Gastrocnemius medialis (tissue), 4 donors: ENCODE measurements around the gene RBM23. TPM values are rescaled to one million over a fixed set of nuclear protein-coding genes. Genes with fewer than 3 reads are reported as not detected.

Experiments
- ATAC-seq, 2 donors: fragments of 150-250 bp; one replicate each; pipeline ENCODE4 v1.9.1; 2016
- DNase-seq, 2 donors: peaks; one replicate each; pipeline ENCODE4 v3.0.0-alpha.2; 2019
- H3K27ac ChIP-seq, 4 donors: fragments of 200-600 bp; sonication (generic); 1 replicate in 1 of 4; 2 replicates in 3 of 4; pipeline ENCODE4 v1.5.1; 2016 to 2018; ENCODE audit warnings: mild to moderate bottlenecking in 2 of 4, moderate library complexity in 1 of 4
- H3K27me3 ChIP-seq, 3 donors: fragments of 200-600 bp; sonication (generic) in 2 of 3; 1 replicate in 1 of 3; 2 replicates in 2 of 3; pipeline versions ENCODE4 v1.5.1 to v1.6.0; 2016 to 2019; ENCODE audit warnings: mild to moderate bottlenecking in 1 of 3, moderate library complexity in 1 of 3
- H3K36me3 ChIP-seq, 2 donors: fragments of 200-600 bp; sonication (generic) in 1 of 2; one replicate each; pipeline ENCODE4 v1.5.1; 2017 to 2018
- H3K4me1 ChIP-seq, 2 donors: fragments of 200-600 bp; sonication (generic) in 1 of 2; one replicate each; pipeline ENCODE4 v1.5.1; 2016 to 2017; ENCODE audit warnings: mild to moderate bottlenecking in 2 of 2
- H3K4me3 ChIP-seq, 4 donors: fragments of 200-600 bp; sonication (generic) in 3 of 4; 1 replicate in 1 of 4; 2 replicates in 3 of 4; pipeline ENCODE4 v1.5.1; 2016 to 2019; ENCODE audit warnings: mild to moderate bottlenecking in 2 of 4
- H3K9me3 ChIP-seq, 3 donors: fragments of 200-600 bp; sonication (generic) in 2 of 3; 1 replicate in 1 of 3; 2 replicates in 2 of 3; pipeline ENCODE4 v1.5.1; 2016 to 2019
- POLR2A ChIP-seq, 2 donors: fragments of 450-650 bp; IDR thresholded peaks; one replicate each; pipeline ENCODE4 v1.6.1; 2017; ENCODE audit warnings: antibody characterized with exemption in 2 of 2, mild to moderate bottlenecking in 2 of 2, moderate library complexity in 2 of 2
- in situ Hi-C, 4 donors: fragments of 200-750 bp; cut with MboI; loops; one replicate each; pipeline versions ENCODE4 v1.15.0 to v1.8.0; 2017; ENCODE audit warnings: low sequenced_read_pairs in 4 of 4
- intact Hi-C: fragments of 100-400 bp; cut with DNase I; formaldehyde crosslinking; loops from one replicate; pipeline ENCODE4 v1.15.1; 2023; ENCODE audit warnings: low total_unique reads
- total RNA-seq, 4 donors: library from RNA; depleted of rRNA; stranded (reverse); fragments of >200 nt; gene quantifications; one replicate each; pipeline versions ENCODE4 v1.1.0 to v1.2.3, GENCODE V29; 2016
- TF ChIP-seq, protein P1 (sequence below), 5 experiments: fragments of 450-650 bp in 3 of 5; fragments of 200-600 bp in 2 of 5; sonication (generic) in 2 of 5; IDR thresholded peaks in 4 of 5; conservative IDR thresholded peaks in 1 of 5; 1 replicate in 4 of 5; 2 replicates in 1 of 5; pipeline ENCODE4 v1.5.1; 2016 to 2019; ENCODE audit warnings: antibody characterized with exemption in 5 of 5, mild to moderate bottlenecking in 3 of 5, moderate library complexity in 3 of 5

The RBM23 gene
- total RNA-seq, 4 donors from 2014 or later: 37.7 to 83.3 (median 62.1) TPM

DNA sequence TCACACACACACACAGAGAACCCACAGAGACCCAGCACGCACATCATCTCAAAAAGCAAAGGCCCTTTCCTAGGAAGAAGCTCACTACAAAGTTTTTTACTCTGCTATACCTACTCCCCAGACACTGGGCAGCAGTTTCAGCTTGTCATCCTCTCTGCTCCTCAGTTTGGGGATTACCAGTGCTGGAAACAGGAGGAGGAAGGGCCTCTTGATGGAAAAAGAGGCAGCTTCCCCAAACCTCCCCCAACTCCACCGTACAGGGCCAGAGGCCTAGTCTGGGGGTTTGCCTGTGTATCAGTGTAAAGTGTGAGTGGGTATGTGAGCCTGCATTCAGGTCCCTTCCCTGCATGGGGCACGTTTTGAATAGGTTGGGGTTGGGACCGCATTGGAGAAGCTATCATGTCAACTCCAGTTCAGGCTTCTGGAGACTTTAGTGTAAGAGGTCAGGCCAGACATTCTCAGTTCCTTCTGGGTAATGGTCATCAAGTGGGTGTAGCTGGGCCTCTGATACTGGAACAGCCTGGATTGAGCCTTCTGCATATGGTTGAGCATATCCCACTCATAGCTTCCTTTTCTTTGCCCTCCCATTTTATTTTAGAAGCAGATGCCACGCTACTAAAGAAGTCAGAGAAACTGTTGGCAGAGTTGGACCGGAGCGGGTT, 34.7 kb downstream of the RBM23 start:
- TF ChIP-seq POLR2A (IDR thresholded peaks at IDR 0.05): no peak
- TF ChIP-seq, protein P1, sequence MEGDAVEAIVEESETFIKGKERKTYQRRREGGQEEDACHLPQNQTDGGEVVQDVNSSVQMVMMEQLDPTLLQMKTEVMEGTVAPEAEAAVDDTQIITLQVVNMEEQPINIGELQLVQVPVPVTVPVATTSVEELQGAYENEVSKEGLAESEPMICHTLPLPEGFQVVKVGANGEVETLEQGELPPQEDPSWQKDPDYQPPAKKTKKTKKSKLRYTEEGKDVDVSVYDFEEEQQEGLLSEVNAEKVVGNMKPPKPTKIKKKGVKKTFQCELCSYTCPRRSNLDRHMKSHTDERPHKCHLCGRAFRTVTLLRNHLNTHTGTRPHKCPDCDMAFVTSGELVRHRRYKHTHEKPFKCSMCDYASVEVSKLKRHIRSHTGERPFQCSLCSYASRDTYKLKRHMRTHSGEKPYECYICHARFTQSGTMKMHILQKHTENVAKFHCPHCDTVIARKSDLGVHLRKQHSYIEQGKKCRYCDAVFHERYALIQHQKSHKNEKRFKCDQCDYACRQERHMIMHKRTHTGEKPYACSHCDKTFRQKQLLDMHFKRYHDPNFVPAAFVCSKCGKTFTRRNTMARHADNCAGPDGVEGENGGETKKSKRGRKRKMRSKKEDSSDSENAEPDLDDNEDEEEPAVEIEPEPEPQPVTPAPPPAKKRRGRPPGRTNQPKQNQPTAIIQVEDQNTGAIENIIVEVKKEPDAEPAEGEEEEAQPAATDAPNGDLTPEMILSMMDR (IDR thresholded peaks at IDR 0.05 in 4 of 5, conservative IDR thresholded peaks at IDR 0.05 in 1 of 5): no peak
- H3K4me3 ChIP-seq: no peak overlapping the region
- peaks cover 0 to 8% of the 10 kb centered on the region in 2 donors for H3K4me1 ChIP-seq
- intact Hi-C loops: no loop called here
- DNase-seq (no peak), ATAC-seq (no peak)
- H3K36me3 ChIP-seq: peaks cover 0 to under 1% of the 10 kb centered on the region in 2 donors
- in situ Hi-C loops: no loop called here
- H3K9me3 ChIP-seq: no peaks in the 10 kb centered on the region
- H3K27me3 ChIP-seq: peaks cover 9 to 34% (median 26%) of the 10 kb centered on the region in 3 donors
- H3K27ac ChIP-seq: no peak overlapping the region

DNA sequence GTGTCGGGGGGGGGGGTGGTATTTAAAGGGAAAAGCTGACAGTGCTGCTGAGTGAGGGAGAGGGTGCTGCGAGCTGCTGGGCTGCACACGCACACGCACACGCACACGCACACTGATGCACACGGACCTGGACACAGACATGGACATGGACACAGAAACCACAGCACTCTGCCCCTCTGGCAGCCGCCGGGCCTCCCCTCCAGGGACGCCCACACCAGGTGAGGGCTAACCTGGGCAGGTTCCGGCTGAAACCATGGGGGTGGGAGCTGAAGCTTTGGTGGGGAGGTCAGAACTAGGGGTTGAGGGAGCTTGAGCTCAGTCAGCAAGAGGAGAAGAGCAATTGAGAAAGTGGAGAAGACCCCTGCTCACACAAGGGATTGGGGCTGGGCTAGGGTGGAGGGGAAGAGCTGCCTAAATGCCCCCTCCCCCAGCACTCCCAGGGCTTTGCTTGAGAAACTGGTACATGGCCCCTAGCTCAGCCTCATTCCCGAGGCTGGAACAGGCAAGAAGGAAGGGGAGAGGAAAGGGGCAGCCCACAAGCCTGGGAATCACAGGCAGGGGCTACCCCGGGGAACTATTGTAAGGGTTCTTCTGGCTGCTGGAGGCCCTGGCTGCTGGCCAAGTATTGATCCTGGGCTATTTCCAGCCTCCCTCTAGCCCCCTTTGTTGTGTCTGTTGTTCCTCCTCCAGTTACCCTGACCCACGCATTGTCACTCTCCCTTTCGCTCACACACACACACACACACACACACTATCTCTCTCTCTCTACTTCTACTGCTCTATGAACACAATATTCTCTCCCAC, 35.6 kb downstream of the RBM23 start, which contains the start of gene REM2:
REM2 (plus strand) TSS at position 50 of the 804 bp plus-strand sequence; CDS start at position 116, 66 bp downstream.
- no peak for DNase-seq
- Histone ChIP-seq H3K4me3 (no peak within 1 kb of the TSS), H3K27ac (no peak within 1 kb of the TSS), H3K9me3 (no peaks in the 10 kb centered on the region), H3K36me3 (peaks cover 0 to 9% of the 10 kb centered on the region in 2 donors), H3K4me1 (peaks cover 0 to 8% of the 10 kb centered on the region in 2 donors), H3K27me3 (peaks cover 9 to 34% (median 26%) of the 10 kb centered on the region in 3 donors)
- ATAC-seq: no peak
- intact Hi-C loops: no loop called here
- TF ChIP-seq, protein P1 (IDR thresholded peaks at IDR 0.05 in 4 of 5, conservative IDR thresholded peaks at IDR 0.05 in 1 of 5): no peak
- no peak for TF ChIP-seq POLR2A (IDR thresholded peaks at IDR 0.05)
- in situ Hi-C loops: no loop called here

DNA sequence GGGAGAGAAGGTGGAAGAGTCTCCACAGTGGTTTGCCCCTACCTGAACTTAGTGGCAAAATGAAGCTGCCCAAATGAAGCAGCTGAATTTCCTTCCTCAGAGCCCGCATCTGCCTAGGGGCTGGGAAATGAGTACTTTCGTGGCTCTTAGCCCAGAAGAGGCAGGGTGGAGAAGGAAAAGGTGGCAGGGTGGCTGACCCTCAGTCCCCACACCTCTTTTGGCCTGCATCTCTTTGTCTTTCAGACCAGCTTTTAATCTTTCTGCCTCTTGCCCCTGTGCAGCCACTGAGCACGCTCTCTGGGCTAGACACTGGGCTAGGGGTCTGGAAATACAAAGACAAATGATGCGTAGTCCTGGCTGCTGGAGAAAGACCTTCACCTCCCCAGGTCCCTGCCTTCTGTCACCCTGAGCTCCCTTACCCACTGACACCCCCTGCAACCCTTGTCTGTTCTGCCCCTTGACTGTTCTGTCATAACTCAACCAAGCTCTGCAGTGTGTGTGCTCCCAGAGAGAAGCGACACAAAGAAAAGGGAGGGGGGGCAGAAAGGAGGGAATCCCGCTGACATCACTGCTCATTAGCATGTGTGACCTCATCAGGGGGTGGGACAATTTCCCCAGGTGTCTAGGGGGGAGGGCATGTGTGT, 36.3 kb downstream of the RBM23 start:
- Histone ChIP-seq H3K36me3 (peaks cover 0 to 16% of the 10 kb centered on the region in 2 donors), H3K9me3 (no peaks in the 10 kb centered on the region), H3K4me1 (peaks cover 0 to 8% of the 10 kb centered on the region in 2 donors), H3K27ac (no peak overlapping the region), H3K27me3 (peaks cover 9 to 27% (median 26%) of the 10 kb centered on the region in 3 donors), H3K4me3 (no peak overlapping the region)
- DNase-seq: no peak
- in situ Hi-C loops (no loop called here), intact Hi-C loops (no loop called here)
- no peak for TF ChIP-seq POLR2A (IDR thresholded peaks at IDR 0.05)
- TF ChIP-seq, protein P1 (IDR thresholded peaks at IDR 0.05 in 4 of 5, conservative IDR thresholded peaks at IDR 0.05 in 1 of 5): no peak
- no peak for ATAC-seq

DNA sequence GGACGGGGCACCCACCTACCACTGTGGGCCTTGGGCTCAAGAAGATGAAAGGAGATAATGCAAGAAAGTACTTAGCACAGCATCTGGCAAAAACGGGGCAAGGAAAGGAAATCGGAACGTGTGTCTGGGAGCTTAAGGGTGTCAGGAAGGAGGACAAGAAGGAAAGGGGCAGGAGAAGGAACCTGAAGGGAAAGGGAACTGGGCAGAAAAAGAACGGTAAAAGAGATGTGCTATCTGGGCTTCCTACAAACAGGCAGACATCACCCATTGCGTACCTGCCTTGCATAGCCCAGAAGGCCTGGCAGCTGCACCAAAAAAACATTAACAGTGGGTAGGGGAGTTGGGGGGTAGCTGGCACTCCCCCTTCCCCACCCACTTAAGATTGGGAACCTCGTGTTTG, 36.9 kb downstream of the RBM23 start:
- peaks cover 0 to 22% of the 10 kb centered on the region in 2 donors for H3K36me3 ChIP-seq
- TF ChIP-seq, protein P1 (IDR thresholded peaks at IDR 0.05 in 4 of 5, conservative IDR thresholded peaks at IDR 0.05 in 1 of 5): no peak
- TF ChIP-seq POLR2A (IDR thresholded peaks at IDR 0.05): no peak
- H3K27ac ChIP-seq: no peak overlapping the region
- peaks cover 0 to 7% of the 10 kb centered on the region in 2 donors for H3K4me1 ChIP-seq
- H3K27me3 ChIP-seq: peaks cover 9 to 25% (median 21%) of the 10 kb centered on the region in 3 donors
- H3K9me3 ChIP-seq: no peaks in the 10 kb centered on the region
- H3K4me3 ChIP-seq: no peak overlapping the region
- in situ Hi-C loops: no loop called here
- no peak for ATAC-seq
- intact Hi-C loops: no loop called here
- DNase-seq: no peak
